ENCODE measurements around the gene NR3C2. TPM values are rescaled to one million over a fixed set of nuclear protein-coding genes. Genes with fewer than 3 reads are reported as not detected.

Gene NR3C2
- total RNA-seq, 4 donors from 2014 or later, result 33.0 to 128 (median 118) TPM

DNA sequence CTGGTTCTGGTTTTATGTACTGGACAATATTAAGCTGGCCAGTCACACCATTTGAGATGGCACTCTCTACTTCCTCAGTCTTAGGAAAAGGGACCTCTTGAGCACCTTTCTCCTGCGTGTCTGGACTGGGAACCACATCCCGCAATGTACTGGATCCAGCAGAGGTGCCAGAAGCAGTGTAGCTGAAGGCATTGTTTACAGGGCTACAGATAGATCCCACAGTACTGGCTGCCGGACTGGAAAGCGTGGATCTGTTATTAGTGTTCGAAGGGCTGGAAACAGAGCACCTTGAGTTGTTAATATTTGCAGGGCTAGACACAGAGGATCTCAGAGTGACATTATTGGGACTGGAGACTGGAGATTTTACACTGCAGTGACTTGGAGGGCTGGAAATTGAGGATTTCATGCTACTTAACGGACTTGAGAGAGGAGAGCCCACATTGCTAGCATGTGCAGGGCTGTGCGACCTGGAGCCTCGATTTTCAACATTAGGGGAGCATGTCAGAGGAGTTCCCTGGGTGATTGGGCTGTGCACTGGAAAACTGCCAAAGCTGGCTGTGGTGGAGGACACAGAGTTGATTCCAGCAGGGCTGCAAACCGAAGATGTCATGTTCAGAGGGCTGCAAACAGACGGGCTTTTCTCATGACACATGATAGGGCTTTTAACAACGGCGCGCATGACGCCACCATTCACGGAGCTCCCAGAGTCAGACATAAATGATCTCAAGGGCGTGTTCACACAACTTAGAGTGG, 6.4 kb downstream of the NR3C2 start:
- DNase-seq, result no peak
- peaks cover 0 to 49% (median 11%) of the 10 kb centered on the region in 4 donors for H3K4me1 ChIP-seq
- H3K27me3 ChIP-seq, result no peaks in the 10 kb centered on the region
- H3K4me3 ChIP-seq, result no peak overlapping the region
- H3K9me3 ChIP-seq, result no peaks in the 10 kb centered on the region
- TF ChIP-seq POLR2A (IDR thresholded peaks at IDR 0.05), result no peak
- TF ChIP-seq, protein P1, sequence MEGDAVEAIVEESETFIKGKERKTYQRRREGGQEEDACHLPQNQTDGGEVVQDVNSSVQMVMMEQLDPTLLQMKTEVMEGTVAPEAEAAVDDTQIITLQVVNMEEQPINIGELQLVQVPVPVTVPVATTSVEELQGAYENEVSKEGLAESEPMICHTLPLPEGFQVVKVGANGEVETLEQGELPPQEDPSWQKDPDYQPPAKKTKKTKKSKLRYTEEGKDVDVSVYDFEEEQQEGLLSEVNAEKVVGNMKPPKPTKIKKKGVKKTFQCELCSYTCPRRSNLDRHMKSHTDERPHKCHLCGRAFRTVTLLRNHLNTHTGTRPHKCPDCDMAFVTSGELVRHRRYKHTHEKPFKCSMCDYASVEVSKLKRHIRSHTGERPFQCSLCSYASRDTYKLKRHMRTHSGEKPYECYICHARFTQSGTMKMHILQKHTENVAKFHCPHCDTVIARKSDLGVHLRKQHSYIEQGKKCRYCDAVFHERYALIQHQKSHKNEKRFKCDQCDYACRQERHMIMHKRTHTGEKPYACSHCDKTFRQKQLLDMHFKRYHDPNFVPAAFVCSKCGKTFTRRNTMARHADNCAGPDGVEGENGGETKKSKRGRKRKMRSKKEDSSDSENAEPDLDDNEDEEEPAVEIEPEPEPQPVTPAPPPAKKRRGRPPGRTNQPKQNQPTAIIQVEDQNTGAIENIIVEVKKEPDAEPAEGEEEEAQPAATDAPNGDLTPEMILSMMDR (IDR thresholded peaks at IDR 0.05), result no peak
- H3K36me3 ChIP-seq, result peaks cover 0 to 5% (median 0%) of the 10 kb centered on the region in 3 donors
- H3K27ac ChIP-seq, result peak overlapping the region in 2 of 4 donors; percentile 9 to 26

DNA sequence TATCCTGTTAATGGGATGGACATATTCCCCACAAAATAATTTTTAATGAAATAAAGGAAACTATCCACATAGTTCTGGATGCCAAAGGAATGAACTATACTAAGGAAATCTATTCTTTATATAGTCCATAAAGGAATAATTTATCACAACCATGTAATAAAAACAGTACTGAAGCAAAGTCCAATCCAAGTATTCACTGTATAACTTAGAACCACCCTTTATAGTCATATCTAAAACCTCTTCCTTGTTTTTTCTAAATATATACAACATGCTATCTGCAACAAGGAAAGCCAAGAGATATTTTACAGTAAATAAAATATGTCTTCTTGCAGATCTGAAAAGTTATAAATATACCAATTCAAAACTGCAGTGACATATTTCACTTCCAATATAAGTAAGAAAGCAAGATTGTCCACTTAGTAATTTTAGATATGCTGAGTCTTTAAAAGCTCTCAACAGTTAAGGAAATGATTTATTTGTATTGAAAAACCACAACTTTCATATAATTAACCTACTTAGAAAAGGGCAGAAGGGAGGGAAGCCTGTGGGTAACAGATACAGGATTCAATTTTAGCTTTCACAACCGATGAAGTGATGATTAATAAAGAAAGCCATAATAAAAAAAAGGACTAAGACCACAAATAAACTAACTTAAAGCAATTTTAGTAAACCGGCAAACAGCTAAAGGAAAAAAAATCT, 8.0 kb downstream of the NR3C2 start:
- peak overlapping the region in 2 of 4 donors; percentile 14 to 32 for H3K4me3 ChIP-seq
- peak overlapping the region in 2 of 4 donors; percentile 31 to 57 for H3K27ac ChIP-seq

DNA sequence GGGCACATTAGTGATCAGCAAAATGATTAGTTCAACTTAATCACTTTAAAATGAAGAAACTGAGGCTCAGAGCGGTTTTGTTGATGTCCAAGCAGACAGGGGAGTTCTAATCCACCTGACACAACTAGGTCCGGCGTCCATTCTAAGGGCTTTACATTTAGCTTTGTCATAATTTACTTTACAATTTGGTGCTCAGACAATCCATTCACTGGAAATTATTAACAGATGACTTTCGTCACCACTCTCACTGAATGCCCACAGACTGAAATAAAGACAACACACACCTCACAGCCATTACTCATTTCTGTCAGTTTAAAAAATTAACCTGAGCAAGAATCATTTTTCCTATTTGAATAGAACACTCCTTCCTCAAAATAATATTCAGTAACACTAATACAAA, 10.8 kb downstream of the NR3C2 start:
- Histone ChIP-seq H3K27me3 (no peaks in the 10 kb centered on the region), H3K36me3 (peaks cover 0 to 5% (median 0%) of the 10 kb centered on the region in 3 donors), H3K4me1 (peaks cover 0 to 46% (median 10%) of the 10 kb centered on the region in 4 donors), H3K4me3 (peak overlapping the region in 2 of 4 donors; percentile 9), H3K9me3 (no peaks in the 10 kb centered on the region), H3K27ac (peak overlapping the region in 2 of 4 donors; percentile 28 to 32)
- DNase-seq, result no peak
- TF ChIP-seq POLR2A (IDR thresholded peaks at IDR 0.05), result no peak
- TF ChIP-seq, protein P1 (IDR thresholded peaks at IDR 0.05), result no peak

More for the DNA sequence above, 8.0 kb downstream of the NR3C2 start:
- Histone ChIP-seq H3K36me3 (peaks cover 0 to 5% (median 0%) of the 10 kb centered on the region in 3 donors), H3K9me3 (no peaks in the 10 kb centered on the region), H3K4me1 (peaks cover 0 to 46% (median 11%) of the 10 kb centered on the region in 4 donors), H3K27me3 (no peaks in the 10 kb centered on the region)
- TF ChIP-seq, protein P1 (IDR thresholded peaks at IDR 0.05), result no peak
- TF ChIP-seq POLR2A (IDR thresholded peaks at IDR 0.05), result no peak
- no peak for DNase-seq

DNA sequence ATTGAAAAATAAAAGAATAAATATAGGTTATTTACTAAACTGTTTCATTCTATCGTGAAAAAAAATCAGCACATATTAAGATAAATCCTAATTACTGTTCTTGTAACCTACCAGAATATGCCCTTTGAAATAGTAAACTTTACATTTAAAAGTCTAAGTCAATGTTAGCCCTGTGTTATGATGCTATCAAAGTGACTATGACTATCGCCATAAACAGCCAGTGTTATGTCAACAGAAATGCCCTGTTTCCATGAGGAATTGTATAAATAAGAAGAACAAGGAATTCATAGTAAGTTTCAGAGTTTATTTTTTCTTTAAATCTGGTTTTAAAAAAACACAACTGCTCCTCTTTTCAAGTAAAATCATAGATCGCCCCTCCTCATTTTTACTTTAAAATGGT, 11.4 kb downstream of the NR3C2 start:
- peak overlapping the region in 1 of 4 donors; percentile 28 for H3K27ac ChIP-seq

DNA sequence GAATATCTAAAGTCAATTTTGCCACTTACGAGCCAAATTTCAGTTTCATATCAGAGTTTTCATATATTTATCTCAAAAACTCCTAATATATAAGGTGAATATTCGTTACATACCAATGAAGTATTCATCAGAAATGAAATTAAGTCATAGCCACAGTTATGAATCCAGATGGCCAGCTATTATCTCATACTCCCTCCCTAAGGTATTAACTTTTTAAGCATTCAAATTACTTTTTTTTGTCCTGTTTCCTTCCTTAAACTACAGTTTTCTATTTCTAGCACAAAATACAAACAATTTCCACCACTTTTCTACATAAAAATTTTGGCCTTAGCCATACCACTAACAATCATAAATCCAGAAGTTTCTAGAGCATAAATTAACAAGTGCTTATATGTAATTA, 13.0 kb downstream of the NR3C2 start:
- H3K9me3 ChIP-seq, result no peaks in the 10 kb centered on the region

More for the DNA sequence above, 11.4 kb downstream of the NR3C2 start:
- TF ChIP-seq, protein P1 (IDR thresholded peaks at IDR 0.05), result no peak
- TF ChIP-seq POLR2A (IDR thresholded peaks at IDR 0.05), result no peak
- peaks cover 0 to 5% (median 0%) of the 10 kb centered on the region in 3 donors for H3K36me3 ChIP-seq
- H3K4me1 ChIP-seq, result peaks cover 0 to 41% (median 10%) of the 10 kb centered on the region in 4 donors
- no peak for DNase-seq
- no peaks in the 10 kb centered on the region for H3K27me3 ChIP-seq
- no peaks in the 10 kb centered on the region for H3K9me3 ChIP-seq
- peak overlapping the region in 1 of 4 donors; percentile 9 for H3K4me3 ChIP-seq

More for the DNA sequence above, 13.0 kb downstream of the NR3C2 start:
- no peak for DNase-seq
- H3K4me3 ChIP-seq, result no peak overlapping the region
- peaks cover 0 to 31% (median 6%) of the 10 kb centered on the region in 4 donors for H3K4me1 ChIP-seq
- H3K27me3 ChIP-seq, result no peaks in the 10 kb centered on the region
- TF ChIP-seq, protein P1 (IDR thresholded peaks at IDR 0.05), result no peak
- TF ChIP-seq POLR2A (IDR thresholded peaks at IDR 0.05), result no peak
- H3K27ac ChIP-seq, result no peak overlapping the region
- H3K36me3 ChIP-seq, result no peaks in the 10 kb centered on the region
